CD4-positive, alpha-beta T cell treated with Interleukin-6 for 4 hours (primary cell): Measurements from ENCODE around the gene PCSK5.

Source experiments
- DNase-seq: peaks from one replicate; pipeline ENCODE4 v3.0.0-alpha.2; 2020; ENCODE audit warnings: mixed read lengths

PCSK5 gene

DNA sequence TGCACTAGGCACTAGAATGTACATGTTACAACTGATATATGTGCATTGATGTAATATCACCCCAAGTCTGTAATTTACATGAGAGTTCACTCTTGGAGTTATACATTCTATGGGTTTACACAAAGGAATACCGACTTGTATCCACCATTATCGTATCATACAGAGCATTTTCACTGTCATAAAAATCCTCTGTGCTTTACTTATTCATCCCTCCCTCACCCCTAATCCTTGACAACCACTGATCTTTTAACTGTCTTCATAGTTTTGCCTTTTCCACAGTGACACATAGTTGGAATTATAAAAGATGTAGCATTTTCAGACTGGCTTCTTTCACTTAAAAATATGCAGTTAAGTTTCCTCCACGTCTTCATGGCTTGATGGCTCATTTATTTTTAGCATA, 514.9 kb downstream of the PCSK5 start:
- no peak for DNase-seq

GRCh38 chr9:76405868-76406267, 515.4 kb downstream of the PCSK5 start:
- DNase-seq, result no peak
